Measurements from ENCODE around the gene STRN3. TPM values are rescaled to one million over a fixed set of nuclear protein-coding genes. Genes with fewer than 3 reads are reported as not detected.

The STRN3 gene
- total and polyA plus RNA-seq, 2 of the 8 experiments (the other 6 are each of a cell fraction or from before 2014, with no cell fraction given): 8.7 to 38.1 TPM

DNA sequence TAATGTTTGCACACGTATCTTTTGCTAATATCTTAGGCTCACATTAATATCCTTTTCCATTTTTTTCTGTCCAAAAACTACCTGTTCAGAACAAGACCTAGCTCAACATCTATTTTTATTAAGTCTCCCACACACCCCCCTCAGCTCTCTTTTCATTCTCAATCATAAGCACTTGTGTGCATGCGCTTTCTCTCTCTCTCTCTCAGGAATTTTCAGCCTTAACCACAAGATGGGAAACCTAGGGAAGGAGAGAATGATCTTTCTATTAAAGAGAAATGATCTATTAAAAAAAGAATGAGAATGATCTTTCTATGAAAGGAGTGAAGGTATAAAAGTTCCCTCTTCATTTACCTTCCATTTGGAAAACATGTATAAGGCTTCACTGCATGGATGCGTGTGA is 40.4 kb downstream of the STRN3 start:
- Histone ChIP-seq H4K5ac (ENCODE audit: insufficient read length, low read depth, low read length) (no peak overlapping the region), H3K4me1 (replicated peaks in 1 of 4; ENCODE audit: control insufficient read depth in 3 of 4, insufficient read depth in 4 of 4, low read length in 3 of 4) (no peaks in the 10 kb centered on the region; a peak in 1 of 7 replicates), H3K23ac (ENCODE audit: insufficient read length) (no peak overlapping the region), H2BK20ac (ENCODE audit: low read length) (no peak overlapping the region), H4K20me1 (replicated peaks in 1 of 2; ENCODE audit: control insufficient read depth in 1 of 2, insufficient read depth in 2 of 2, low read length in 2 of 2) (peaks cover 0 to 11% of the 10 kb centered on the region in 2 experiments), H2AK5ac (ENCODE audit: low read depth, low read length) (no peak overlapping the region), H3K9ac (replicated peaks in 1 of 4; ENCODE audit: extremely low read depth in 1 of 4, low read depth in 3 of 4, low read length in 3 of 4) (no peak overlapping the region), H4K91ac (replicated peaks; ENCODE audit: insufficient read length, low read length) (no peak overlapping the region), H3K79me2 (ENCODE audit: control insufficient read depth in 1 of 2, insufficient read depth in 2 of 2, low read length in 2 of 2) (peaks cover 0 to 93% of the 10 kb centered on the region in 2 experiments; a peak in 3 of 4 replicates), H3K4me2 (ENCODE audit: insufficient read depth in 1 of 2, low read depth in 2 of 2, low read length in 2 of 2) (no peak overlapping the region), H2BK120ac (replicated peaks; ENCODE audit: low read depth, low read length) (no peak overlapping the region), H3K4me3 (ENCODE audit: extremely low read depth in 1 of 4, insufficient read depth in 2 of 4, low read depth in 3 of 4, low read length in 4 of 4) (no peak overlapping the region), H2BK12ac (ENCODE audit: low read depth, low read length) (no peak overlapping the region), H3K56ac (replicated peaks; ENCODE audit: insufficient read length, low read depth, low read length) (no peak overlapping the region), H4K8ac (ENCODE audit: extremely low read depth, insufficient read depth, low read length) (no peak overlapping the region), H2BK15ac (ENCODE audit: low read length) (no peak overlapping the region), H3K4ac (replicated peaks; ENCODE audit: insufficient read length, low read depth, low read length) (no peak overlapping the region), H3K27ac (ENCODE audit: low read depth, low read length) (no peak overlapping the region), H3K18ac (ENCODE audit: extremely low read depth, low read length) (no peak overlapping the region), H3K9me3 (ENCODE audit: insufficient read depth in 2 of 2, low read depth in 1 of 2, low read length in 1 of 2) (no peaks in the 10 kb centered on the region), H3K14ac (ENCODE audit: insufficient read length) (no peak overlapping the region), H3K23me2 (ENCODE audit: low read depth, low read length) (no peaks in the 10 kb centered on the region), H2BK5ac (ENCODE audit: low read depth, low read length) (no peak overlapping the region), H3K36me3 (ENCODE audit: control insufficient read depth in 2 of 4, insufficient read depth in 4 of 4, low read length in 3 of 4) (no peaks in the 10 kb centered on the region), H2AFZ (ENCODE audit: low read length) (no peak overlapping the region), H3K79me1 (ENCODE audit: low read depth, low read length) (no peaks in the 10 kb centered on the region; the same call in 1 of the 2 replicates), H3K27me3 (replicated peaks in 1 of 4; ENCODE audit: control insufficient read depth in 3 of 4, extremely low read depth in 1 of 4, insufficient read depth in 3 of 4, low read length in 3 of 4) (no peaks in the 10 kb centered on the region)
- DNase-seq (ENCODE audit: low read depth in 1 of 2, low spot score in 2 of 2) (no peak), FAIRE-seq (no peak)
- WGBS, 2 experiments (ENCODE audit: extremely low coverage in 1 of 2, insufficient coverage in 1 of 2, insufficient read length in 1 of 2, insufficient replicate concordance in 2 of 2, low coverage in 1 of 2, low lambda C conversion rate in 2 of 2, missing lambda C conversion rate in 1 of 2): 81% methylated on average over 3 of the region's 3 CpGs; no CpG with 5 or more reads in 1 of the 2 experiments
- ChIA-PET CTCF (ENCODE audit: partially characterized antibody) (interaction anchor here (0.8 to 1.3 kb wide), 3 partner anchors 98 to 113 kb away, joined by 3 to 4 read pairs (median 3); no protein-coding TSS in a partner anchor), POLR2A (ENCODE audit: partially characterized antibody) (no interaction called here)
- TF ChIP-seq JUND (IDR thresholded peaks at IDR 0.05; ENCODE audit: low read length): no peak
- TF ChIP-seq TBP (IDR thresholded peaks at IDR 0.05; ENCODE audit: low read depth, low read length): no peak
- no peak for TF ChIP-seq NANOG (IDR thresholded peaks at IDR 0.05; ENCODE audit: insufficient read depth, low read depth, low read length, poor library complexity, severe bottlenecking)
- no peak for TF ChIP-seq CTBP2 (IDR thresholded peaks at IDR 0.05; ENCODE audit: borderline replicate concordance, insufficient read depth, insufficient read length, low read length)
- TF ChIP-seq, protein P1, sequence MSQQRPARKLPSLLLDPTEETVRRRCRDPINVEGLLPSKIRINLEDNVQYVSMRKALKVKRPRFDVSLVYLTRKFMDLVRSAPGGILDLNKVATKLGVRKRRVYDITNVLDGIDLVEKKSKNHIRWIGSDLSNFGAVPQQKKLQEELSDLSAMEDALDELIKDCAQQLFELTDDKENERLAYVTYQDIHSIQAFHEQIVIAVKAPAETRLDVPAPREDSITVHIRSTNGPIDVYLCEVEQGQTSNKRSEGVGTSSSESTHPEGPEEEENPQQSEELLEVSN (IDR thresholded peaks at IDR 0.05): no peak
- TF ChIP-seq RFX5 (IDR thresholded peaks at IDR 0.05; ENCODE audit: borderline replicate concordance, low read depth, low read length): no peak
- TF ChIP-seq RAD21 (IDR thresholded peaks at IDR 0.05 in 1 of 2, conservative IDR thresholded peaks at IDR 0.05 in 1 of 2; ENCODE audit: low read depth in 2 of 2, low read length in 2 of 2): no peak
- TF ChIP-seq POLR2A (IDR thresholded peaks at IDR 0.05; ENCODE audit: control extremely low read depth in 1 of 2, low read depth in 2 of 2, low read length in 2 of 2): no peak

Data from H1 (cell line).